AG04450 (cell line): ENCODE measurements around the gene RASD2. TPM values are rescaled to one million over a fixed set of nuclear protein-coding genes. Genes with fewer than 3 reads are reported as not detected.

Experiments
- CTCF ChIA-PET: fragments of 300-600, 350-600 bp; formaldehyde crosslinking; extraction: SDS; loops from one replicate; lab custom pipeline; 2022; ENCODE audit warnings: antibody characterized with exemption, inconsistent platforms; lab: Charles Lee
- POLR2A ChIA-PET: fragments of 350-600 bp; formaldehyde crosslinking; extraction: SDS; loops from one replicate; lab custom pipeline; 2021; ENCODE audit warnings: antibody characterized with exemption, inconsistent platforms; lab: Yijun Ruan, JAX
- DNase-seq: peaks from one replicate; pipeline ENCODE4 v3.0.0-alpha.2; 2011; ENCODE audit warnings: low read depth, low spot score
- H3K27ac ChIP-seq: one replicate; pipeline ENCODE4 v1.5.1; 2012; ENCODE audit warnings: low read depth, low read length, control low read depth
- H3K27me3 ChIP-seq: one replicate; pipeline ENCODE4 v1.6.0; 2012; ENCODE audit warnings: low read length; ENCODE audit not compliant: control insufficient read depth, insufficient read depth
- H3K4me3 ChIP-seq: 2 replicates; pipeline ENCODE4 v1.5.1; 2011; ENCODE audit warnings: mild to moderate bottlenecking, low read depth, low read length, control low read depth
- H3K9me3 ChIP-seq: 2 replicates; pipeline ENCODE4 v1.5.1; 2012; ENCODE audit warnings: low read length; ENCODE audit not compliant: control insufficient read depth, insufficient read depth
- CTCF ChIP-seq: IDR thresholded peaks from 2 replicates; pipeline ENCODE4 v1.5.1; 2011; ENCODE audit warnings: low read depth, low read length, control low read depth, inconsistent platforms
- polyA plus RNA-seq: library from polyadenylated mRNA; depleted of rRNA; stranded (reverse); fragments of >200 nt; gene quantifications from 2 replicates; pipeline ENCODE4 v1.2.3, GENCODE V29; 2011

Gene RASD2
- polyA plus RNA-seq, 1 experiment = 0.14 TPM

- H3K4me3 ChIP-seq = no peak overlapping the region
- ChIA-PET POLR2A (interaction anchor here (0.6 kb wide), 1 partner anchor 286 kb away, joined by 3 read pairs; no protein-coding TSS in a partner anchor), CTCF (interaction anchor here (1.1 to 1.6 kb wide), 2 partner anchors 8 to 161 kb away, joined by 3 read pairs; no protein-coding TSS in a partner anchor)
- no peak for DNase-seq
- no peak for TF ChIP-seq CTCF
- no peaks in the 10 kb centered on the region for H3K27me3 ChIP-seq
- peaks cover under 1% of the 10 kb centered on the region for H3K9me3 ChIP-seq
- no peak overlapping the region for H3K27ac ChIP-seq
These were observed 51.2 kb downstream of the RASD2 start for GRCh38 chr22:35591714-35592417.

- CTCF ChIA-PET = interaction anchor here (1.1 to 1.6 kb wide), 2 partner anchors 9 to 162 kb away, joined by 3 read pairs; no protein-coding TSS in a partner anchor
These were observed 51.9 kb downstream of the RASD2 start for GRCh38 chr22:35592418-35592967.

GRCh38 chr22:35593071-35593890, 52.6 kb downstream of the RASD2 start:
- H3K27me3 ChIP-seq = no peaks in the 10 kb centered on the region
- no peak overlapping the region for H3K4me3 ChIP-seq
- DNase-seq = no peak
- no peak overlapping the region for H3K27ac ChIP-seq
- ChIA-PET CTCF (interaction anchor here (1.1 to 1.6 kb wide), 2 partner anchors 10 to 163 kb away, joined by 3 read pairs; no protein-coding TSS in a partner anchor), POLR2A (no interaction called here)
- no peak for TF ChIP-seq CTCF
- no peaks in the 10 kb centered on the region; the same call in 1 of the 2 replicates for H3K9me3 ChIP-seq

More at GRCh38 chr22:35592418-35592967, 51.9 kb downstream of the RASD2 start:
- Histone ChIP-seq H3K4me3 (no peak overlapping the region), H3K27ac (no peak overlapping the region), H3K27me3 (no peaks in the 10 kb centered on the region), H3K9me3 (no peaks in the 10 kb centered on the region; the same call in 1 of the 2 replicates)
- POLR2A ChIA-PET = interaction anchor here (0.6 kb wide), 1 partner anchor 287 kb away, joined by 3 read pairs; no protein-coding TSS in a partner anchor
- no peak for TF ChIP-seq CTCF
- DNase-seq = no peak

- ChIA-PET CTCF (no interaction called here), POLR2A (no interaction called here)
- no peak for TF ChIP-seq CTCF
These were observed 53.4 kb downstream of the RASD2 start for GRCh38 chr22:35593891-35594470.

More at GRCh38 chr22:35593891-35594470, 53.4 kb downstream of the RASD2 start:
- DNase-seq = no peak
- H3K27ac ChIP-seq = no peak overlapping the region
- no peaks in the 10 kb centered on the region; the same call in 1 of the 2 replicates for H3K9me3 ChIP-seq
- H3K4me3 ChIP-seq = no peak overlapping the region
- no peaks in the 10 kb centered on the region for H3K27me3 ChIP-seq
